Measurements from ENCODE around the gene ST6GALNAC3. TPM values are rescaled to one million over a fixed set of nuclear protein-coding genes. Genes with fewer than 3 reads are reported as not detected.
"Not testable (repeated sequence)": the region's sequence is repeated elsewhere in the genome, so short reads cannot be mapped to it uniquely, and the experiment has no call there.

ST6GALNAC3 gene
- total RNA-seq, 1 experiment from 2014 or later = 4.8 TPM

DNA sequence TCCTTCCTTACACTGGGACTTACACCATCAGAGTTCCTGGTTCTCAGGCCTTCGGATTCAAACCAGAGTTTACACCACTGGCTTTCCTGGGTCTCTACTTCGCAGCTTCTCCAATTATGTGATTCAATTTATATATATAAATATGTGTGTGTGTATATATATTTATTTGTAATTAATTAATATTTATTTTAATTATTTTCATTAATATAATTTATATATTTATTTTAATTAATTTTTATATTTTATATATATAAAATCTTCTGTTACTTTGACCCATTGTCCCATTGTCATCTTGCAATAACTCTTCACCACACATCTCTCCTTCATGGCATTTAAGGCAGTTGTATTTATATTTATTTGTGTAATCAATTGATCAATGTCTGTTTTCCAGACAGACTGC lies 28.4 kb upstream of the ST6GALNAC3 start:
- Histone ChIP-seq H3K4me3 (ENCODE audit: low read length) (no peak overlapping the region), H3K9me2 (replicated peaks; ENCODE audit: insufficient read depth, low read length) (no peaks in the 10 kb centered on the region), H3K9ac (ENCODE audit: low read length) (no peak overlapping the region), H4K20me1 (ENCODE audit: insufficient read depth, low read depth, low read length) (no peaks in the 10 kb centered on the region), H3K4me1 (ENCODE audit: low read length) (no peaks in the 10 kb centered on the region), H3K4me2 (ENCODE audit: low read depth, low read length, poor library complexity, severe bottlenecking) (no peak overlapping the region), H3K27me3 (ENCODE audit: low read length) (no peaks in the 10 kb centered on the region), H3K27ac (ENCODE audit: low read length) (no peak overlapping the region), H3K9me3 (ENCODE audit: low read length) (no peaks in the 10 kb centered on the region), H3K36me3 (ENCODE audit: insufficient read depth, low read length) (no peaks in the 10 kb centered on the region), H3K79me2 (ENCODE audit: low read length) (no peaks in the 10 kb centered on the region), H2AFZ (ENCODE audit: low read length) (no peak overlapping the region)
- no peak for DNase-seq

DNA sequence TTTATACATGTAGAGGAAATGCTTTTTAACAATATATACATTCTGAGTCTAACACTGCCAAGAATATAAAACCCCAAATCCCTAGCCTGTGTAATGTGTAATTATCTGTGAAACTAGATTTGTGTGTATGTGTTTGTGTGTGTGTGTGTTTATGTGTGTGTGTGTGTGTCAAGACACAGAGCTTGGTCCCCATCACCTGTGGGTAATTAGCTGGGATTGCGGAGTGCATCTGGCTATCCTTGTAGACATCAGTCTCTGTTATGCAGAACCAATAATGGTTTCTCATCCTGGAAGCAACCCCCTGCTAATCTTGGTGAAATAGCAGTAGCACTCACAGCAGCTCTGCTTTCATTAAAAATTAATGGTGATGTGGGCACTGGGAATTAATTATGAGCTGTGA lies 26.3 kb upstream of the ST6GALNAC3 start:
- Histone ChIP-seq H4K20me1 (ENCODE audit: insufficient read depth, low read depth, low read length) (no peaks in the 10 kb centered on the region), H3K27ac (ENCODE audit: low read length) (no peak overlapping the region), H2AFZ (ENCODE audit: low read length) (no peak overlapping the region), H3K4me1 (ENCODE audit: low read length) (no peaks in the 10 kb centered on the region), H3K79me2 (ENCODE audit: low read length) (no peaks in the 10 kb centered on the region), H3K9me3 (ENCODE audit: low read length) (no peaks in the 10 kb centered on the region), H3K27me3 (ENCODE audit: low read length) (no peaks in the 10 kb centered on the region), H3K4me2 (ENCODE audit: low read depth, low read length, poor library complexity, severe bottlenecking) (no peak overlapping the region), H3K36me3 (ENCODE audit: insufficient read depth, low read length) (no peaks in the 10 kb centered on the region), H3K9me2 (replicated peaks; ENCODE audit: insufficient read depth, low read length) (no peaks in the 10 kb centered on the region), H3K9ac (ENCODE audit: low read length) (no peak overlapping the region), H3K4me3 (ENCODE audit: low read length) (no peak overlapping the region)
- no peak for DNase-seq

DNA sequence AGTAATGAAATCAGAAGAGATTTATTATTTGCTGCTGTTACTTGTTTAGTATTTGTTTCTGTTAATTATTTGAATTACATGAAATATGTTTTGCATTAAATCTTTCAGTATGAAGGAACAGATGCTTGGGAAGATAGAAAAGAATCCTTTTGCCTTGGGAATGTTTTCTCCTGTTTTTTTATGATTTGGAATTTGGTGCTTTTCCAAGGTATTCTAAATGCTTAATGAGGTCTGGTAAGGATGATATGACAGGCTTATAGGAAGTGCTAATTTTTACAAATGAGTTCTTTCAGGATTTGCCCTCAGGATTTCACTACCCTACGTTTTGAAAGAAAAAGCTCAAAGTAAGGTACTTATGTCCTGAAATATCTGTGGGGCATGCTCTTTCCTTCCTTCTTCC lies 25.6 kb upstream of the ST6GALNAC3 start:
- Histone ChIP-seq H3K9ac (ENCODE audit: low read length) (no peak overlapping the region), H3K4me1 (ENCODE audit: low read length) (no peaks in the 10 kb centered on the region), H2AFZ (ENCODE audit: low read length) (no peak overlapping the region), H3K9me2 (replicated peaks; ENCODE audit: insufficient read depth, low read length) (no peaks in the 10 kb centered on the region), H3K27ac (ENCODE audit: low read length) (no peak overlapping the region), H4K20me1 (ENCODE audit: insufficient read depth, low read depth, low read length) (no peaks in the 10 kb centered on the region), H3K9me3 (ENCODE audit: low read length) (no peaks in the 10 kb centered on the region), H3K4me3 (ENCODE audit: low read length) (no peak overlapping the region), H3K79me2 (ENCODE audit: low read length) (no peaks in the 10 kb centered on the region), H3K27me3 (ENCODE audit: low read length) (no peaks in the 10 kb centered on the region), H3K36me3 (ENCODE audit: insufficient read depth, low read length) (no peaks in the 10 kb centered on the region), H3K4me2 (ENCODE audit: low read depth, low read length, poor library complexity, severe bottlenecking) (no peak overlapping the region)
- no peak for DNase-seq

DNA sequence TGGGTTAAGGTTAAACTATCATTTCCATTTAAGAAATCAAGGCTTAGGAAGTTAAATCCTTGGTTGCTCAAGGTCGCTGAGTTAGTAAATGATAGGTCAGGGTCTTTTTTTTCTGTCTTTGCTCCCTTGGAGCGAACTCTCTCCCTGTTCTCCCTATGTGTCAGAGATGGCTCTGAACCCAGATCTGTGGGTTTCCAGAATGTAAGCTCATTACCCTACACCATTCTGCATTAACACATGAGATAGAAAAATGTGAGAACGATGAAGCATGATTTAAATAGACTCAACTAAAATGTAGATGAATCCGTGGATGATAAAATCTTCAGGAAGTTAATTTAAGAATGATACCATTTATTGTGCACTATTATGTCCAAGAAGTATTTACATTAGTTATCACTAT lies 25.0 kb upstream of the ST6GALNAC3 start:
- Histone ChIP-seq H3K9me2 (replicated peaks; ENCODE audit: insufficient read depth, low read length) (no peaks in the 10 kb centered on the region), H3K27ac (ENCODE audit: low read length) (no peak overlapping the region), H3K9ac (ENCODE audit: low read length) (no peak overlapping the region), H4K20me1 (ENCODE audit: insufficient read depth, low read depth, low read length) (no peaks in the 10 kb centered on the region), H3K4me2 (ENCODE audit: low read depth, low read length, poor library complexity, severe bottlenecking) (no peak overlapping the region), H3K79me2 (ENCODE audit: low read length) (no peaks in the 10 kb centered on the region), H3K36me3 (ENCODE audit: insufficient read depth, low read length) (no peaks in the 10 kb centered on the region), H3K9me3 (ENCODE audit: low read length) (no peaks in the 10 kb centered on the region), H2AFZ (ENCODE audit: low read length) (no peak overlapping the region), H3K4me3 (ENCODE audit: low read length) (no peak overlapping the region), H3K27me3 (ENCODE audit: low read length) (no peaks in the 10 kb centered on the region), H3K4me1 (ENCODE audit: low read length) (no peaks in the 10 kb centered on the region)
- DNase-seq = no peak

DNA sequence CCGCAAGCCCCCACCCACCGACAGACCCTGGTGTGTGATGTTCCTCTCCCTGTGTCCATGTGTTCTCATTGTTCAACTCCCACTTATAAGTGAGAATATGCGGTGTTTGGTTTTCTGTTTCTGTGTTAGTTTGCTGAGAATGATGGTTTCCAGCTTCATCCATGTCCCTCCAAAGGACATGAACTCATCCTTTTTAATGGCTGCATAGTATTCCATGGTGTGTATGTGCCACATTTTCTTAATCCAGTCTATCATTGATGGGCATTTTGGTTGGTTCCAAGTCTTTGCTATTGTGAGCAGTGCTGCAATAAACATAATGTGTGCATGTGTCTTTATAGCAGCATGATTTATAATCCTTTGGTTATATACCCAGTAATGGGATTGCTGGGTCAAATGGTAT lies 24.5 kb upstream of the ST6GALNAC3 start:
- H3K4me2 ChIP-seq (ENCODE audit: low read depth, low read length, poor library complexity, severe bottlenecking); H3K9me2 ChIP-seq (replicated peaks; ENCODE audit: insufficient read depth, low read length); H3K27ac ChIP-seq (ENCODE audit: low read length); H2AFZ ChIP-seq (ENCODE audit: low read length); H3K27me3 ChIP-seq (ENCODE audit: low read length); H3K4me3 ChIP-seq (ENCODE audit: low read length); H3K79me2 ChIP-seq (ENCODE audit: low read length); H3K9me3 ChIP-seq (ENCODE audit: low read length); DNase-seq; H3K9ac ChIP-seq (ENCODE audit: low read length); H3K36me3 ChIP-seq (ENCODE audit: insufficient read depth, low read length); H4K20me1 ChIP-seq (ENCODE audit: insufficient read depth, low read depth, low read length); H3K4me1 ChIP-seq (ENCODE audit: low read length): not testable (repeated sequence)

DNA sequence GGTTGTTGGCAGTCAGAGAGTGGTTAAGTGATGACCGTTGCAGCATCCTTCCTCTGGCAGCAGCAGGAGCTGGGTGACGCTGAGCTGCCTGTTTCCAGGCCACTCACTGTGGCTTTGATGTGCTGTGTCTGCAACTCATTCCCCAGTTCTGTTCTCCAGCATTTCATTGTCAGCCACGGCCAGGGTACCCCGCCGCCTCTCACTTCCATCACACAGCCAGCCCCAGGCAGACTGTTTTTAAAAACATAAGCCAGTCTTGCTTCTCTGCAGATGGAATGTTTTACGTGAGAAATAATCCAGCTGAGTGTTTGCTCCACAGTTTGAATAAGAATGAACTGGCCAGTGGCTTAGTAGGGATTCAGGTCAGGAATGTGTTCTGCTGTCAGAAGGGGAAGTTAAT lies 21.5 kb upstream of the ST6GALNAC3 start:
- Histone ChIP-seq H3K27ac (ENCODE audit: low read length) (no peak overlapping the region), H3K4me2 (ENCODE audit: low read depth, low read length, poor library complexity, severe bottlenecking) (no peak overlapping the region), H3K9ac (ENCODE audit: low read length) (no peak overlapping the region), H4K20me1 (ENCODE audit: insufficient read depth, low read depth, low read length) (no peaks in the 10 kb centered on the region), H3K9me2 (replicated peaks; ENCODE audit: insufficient read depth, low read length) (no peaks in the 10 kb centered on the region), H3K9me3 (ENCODE audit: low read length) (no peaks in the 10 kb centered on the region), H3K4me1 (ENCODE audit: low read length) (no peaks in the 10 kb centered on the region), H3K36me3 (ENCODE audit: insufficient read depth, low read length) (no peaks in the 10 kb centered on the region), H2AFZ (ENCODE audit: low read length) (no peak overlapping the region), H3K4me3 (ENCODE audit: low read length) (no peak overlapping the region), H3K79me2 (ENCODE audit: low read length) (no peaks in the 10 kb centered on the region), H3K27me3 (ENCODE audit: low read length) (no peaks in the 10 kb centered on the region)
- DNase-seq = no peak

DNA sequence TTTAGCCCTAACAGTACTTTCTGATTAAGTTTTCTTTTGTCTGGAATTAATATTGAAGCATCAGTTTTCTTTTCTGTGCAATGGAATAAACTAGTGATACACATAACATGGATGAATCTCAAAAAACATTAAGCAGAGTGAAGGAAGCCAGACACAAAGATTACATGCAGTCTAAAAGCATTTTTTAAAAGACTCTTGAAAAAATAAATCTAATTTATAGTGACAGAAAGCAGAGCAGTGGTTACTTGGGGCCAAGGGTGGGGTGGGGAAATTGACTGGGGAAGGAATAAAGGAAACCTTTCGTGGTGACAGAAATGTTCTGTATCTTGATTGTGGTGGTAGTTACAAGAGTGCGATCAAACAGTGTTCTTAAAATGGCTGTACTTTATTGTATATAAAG lies 20.2 kb upstream of the ST6GALNAC3 start:
- Histone ChIP-seq H3K27me3 (ENCODE audit: low read length) (no peaks in the 10 kb centered on the region), H3K9me2 (replicated peaks; ENCODE audit: insufficient read depth, low read length) (no peaks in the 10 kb centered on the region), H2AFZ (ENCODE audit: low read length) (no peak overlapping the region), H3K4me2 (ENCODE audit: low read depth, low read length, poor library complexity, severe bottlenecking) (no peak overlapping the region), H3K4me1 (ENCODE audit: low read length) (no peaks in the 10 kb centered on the region), H3K27ac (ENCODE audit: low read length) (no peak overlapping the region), H3K4me3 (ENCODE audit: low read length) (no peak overlapping the region), H3K36me3 (ENCODE audit: insufficient read depth, low read length) (no peaks in the 10 kb centered on the region), H3K9ac (ENCODE audit: low read length) (no peak overlapping the region), H3K79me2 (ENCODE audit: low read length) (no peaks in the 10 kb centered on the region), H4K20me1 (ENCODE audit: insufficient read depth, low read depth, low read length) (no peaks in the 10 kb centered on the region), H3K9me3 (ENCODE audit: low read length) (no peaks in the 10 kb centered on the region)
- no peak for DNase-seq

DNA sequence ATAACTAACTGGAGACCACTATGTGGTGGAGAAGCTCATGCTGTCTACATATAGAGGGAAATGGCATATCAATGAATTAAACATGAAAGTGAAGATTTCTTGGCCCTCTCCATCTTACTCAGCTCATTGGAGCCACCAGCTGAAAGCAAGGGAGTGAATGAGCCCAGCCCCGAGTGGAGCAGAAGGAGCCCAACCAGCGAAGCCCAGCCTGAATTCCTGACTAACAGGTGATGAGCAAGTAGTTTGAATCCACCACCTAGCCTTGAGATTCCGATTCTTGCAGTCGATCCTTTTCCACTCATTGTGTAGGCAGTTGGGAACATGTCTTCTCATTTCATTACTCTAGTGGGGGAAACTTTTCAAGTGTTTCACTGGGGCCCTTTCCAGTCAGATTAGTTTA lies 18.6 kb upstream of the ST6GALNAC3 start:
- Histone ChIP-seq H3K4me2 (ENCODE audit: low read depth, low read length, poor library complexity, severe bottlenecking) (no peak overlapping the region), H3K27me3 (ENCODE audit: low read length) (no peaks in the 10 kb centered on the region), H3K27ac (ENCODE audit: low read length) (no peak overlapping the region), H3K4me1 (ENCODE audit: low read length) (no peaks in the 10 kb centered on the region), H2AFZ (ENCODE audit: low read length) (no peak overlapping the region), H3K9me2 (replicated peaks; ENCODE audit: insufficient read depth, low read length) (no peaks in the 10 kb centered on the region), H3K79me2 (ENCODE audit: low read length) (no peaks in the 10 kb centered on the region), H3K9me3 (ENCODE audit: low read length) (no peaks in the 10 kb centered on the region), H3K36me3 (ENCODE audit: insufficient read depth, low read length) (no peaks in the 10 kb centered on the region), H3K4me3 (ENCODE audit: low read length) (no peak overlapping the region), H3K9ac (ENCODE audit: low read length) (no peak overlapping the region), H4K20me1 (ENCODE audit: insufficient read depth, low read depth, low read length) (no peaks in the 10 kb centered on the region)
- no peak for DNase-seq

DNA sequence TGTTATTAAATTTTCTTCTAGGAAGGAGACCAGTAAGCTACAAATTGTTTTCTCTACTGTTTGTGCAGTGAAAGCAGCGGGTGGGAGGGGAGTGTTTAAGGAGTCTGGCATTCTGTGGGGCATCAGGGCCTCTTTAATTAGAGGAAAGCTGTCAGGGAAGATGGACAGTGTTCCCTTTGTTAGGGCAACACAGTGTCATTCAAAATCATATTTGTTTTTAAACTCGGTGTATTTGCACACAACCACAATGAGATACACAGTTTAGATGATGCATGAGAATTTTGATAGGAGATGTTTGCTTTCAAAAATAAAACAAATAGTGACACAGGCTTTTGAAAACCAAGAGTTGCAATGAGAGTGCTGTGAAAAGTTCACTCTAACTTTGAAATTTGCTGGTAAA lies 15.1 kb upstream of the ST6GALNAC3 start:
- Histone ChIP-seq H4K20me1 (ENCODE audit: insufficient read depth, low read depth, low read length) (no peaks in the 10 kb centered on the region), H3K4me1 (ENCODE audit: low read length) (no peaks in the 10 kb centered on the region), H3K4me2 (ENCODE audit: low read depth, low read length, poor library complexity, severe bottlenecking) (no peak overlapping the region), H3K79me2 (ENCODE audit: low read length) (no peaks in the 10 kb centered on the region), H3K27ac (ENCODE audit: low read length) (no peak overlapping the region), H3K9me2 (replicated peaks; ENCODE audit: insufficient read depth, low read length) (no peaks in the 10 kb centered on the region), H3K9ac (ENCODE audit: low read length) (no peak overlapping the region), H3K9me3 (ENCODE audit: low read length) (no peaks in the 10 kb centered on the region), H2AFZ (ENCODE audit: low read length) (no peak overlapping the region), H3K36me3 (ENCODE audit: insufficient read depth, low read length) (no peaks in the 10 kb centered on the region), H3K27me3 (ENCODE audit: low read length) (no peaks in the 10 kb centered on the region), H3K4me3 (ENCODE audit: low read length) (no peak overlapping the region)
- DNase-seq = no peak
